HEK293T (cell line): ENCODE results near the gene TMEM131L.
A peak's percentile ranks its signal among the peaks of the same experiment; 100 is the strongest.
"Not testable (repeated sequence)": the region's sequence is repeated elsewhere in the genome, so short reads cannot be mapped to it uniquely, and the experiment has no call there.

Experiments used
- FOXM1 ChIP-seq: fragments of 450-650 bp; IDR thresholded peaks from 2 replicates; pipeline ENCODE4 v1.6.1; 2017; ENCODE audit warnings: mild to moderate bottlenecking, borderline replicate concordance
- HDGF ChIP-seq: fragments of 450-650 bp; IDR thresholded peaks from 2 replicates; pipeline ENCODE4 v1.6.1; 2017; ENCODE audit warnings: antibody characterized with exemption, borderline replicate concordance
- L3MBTL2 ChIP-seq: fragments of 450-650 bp; conservative IDR thresholded peaks from 2 replicates; pipeline ENCODE4 v1.6.1; 2016; ENCODE audit warnings: mild to moderate bottlenecking
- NFRKB ChIP-seq: fragments of 450-650 bp; IDR thresholded peaks from 2 replicates; pipeline ENCODE4 v1.6.1; 2016; ENCODE audit warnings: mild to moderate bottlenecking, moderate library complexity
- PKNOX1 ChIP-seq: fragments of 450-650 bp; IDR thresholded peaks from 2 replicates; pipeline ENCODE4 v1.6.1; 2016
- SP1 ChIP-seq: fragments of 450-650 bp; IDR thresholded peaks from 2 replicates; pipeline ENCODE4 v1.6.1; 2017
- SUZ12 ChIP-seq: fragments of 450-650 bp; IDR thresholded peaks from 2 replicates; pipeline ENCODE4 v1.6.1; 2016; ENCODE audit warnings: mild to moderate bottlenecking

GRCh38 chr4:153451145-153451544 lies 15.0 kb upstream of the TMEM131L start:
- not testable (repeated sequence) for TF ChIP-seq PKNOX1, HDGF, FOXM1, SP1, SUZ12, NFRKB
- peak; percentile 37 for TF ChIP-seq L3MBTL2
